SKM-1 (cell line): ENCODE data around the gene SYT2.
"Not testable (repeated sequence)": the region's sequence is repeated elsewhere in the genome, so short reads cannot be mapped to it uniquely, and the experiment has no call there.

Experiments used
- DNase-seq: peaks from one replicate; lab custom pipeline; 2025; ENCODE audit not compliant: unreplicated experiment; lab: John Stamatoyannopoulos, UW

SYT2 gene

GRCh38 chr1:202578001-202578504 lies 132.2 kb downstream of the SYT2 start:
- no peak for DNase-seq

- no peak for DNase-seq
Observed at GRCh38 chr1:202577381-202577780, 132.9 kb downstream of the SYT2 start.

GRCh38 chr1:202576816-202577215 lies 133.4 kb downstream of the SYT2 start:
- DNase-seq: no peak

- no peak for DNase-seq
Observed at GRCh38 chr1:202575918-202576653, 134.2 kb downstream of the SYT2 start.

GRCh38 chr1:202572867-202573266 lies 137.4 kb downstream of the SYT2 start:
- no peak for DNase-seq

GRCh38 chr1:202571719-202572339 lies 138.4 kb downstream of the SYT2 start:
- peak; percentile 40 for DNase-seq

GRCh38 chr1:202569393-202570322 lies 140.6 kb downstream of the SYT2 start:
- DNase-seq: no peak

GRCh38 chr1:202568826-202569225 lies 141.4 kb downstream of the SYT2 start:
- DNase-seq: no peak

- DNase-seq: no peak
Observed at GRCh38 chr1:202568410-202568809, 141.8 kb downstream of the SYT2 start.

- no peak for DNase-seq
Observed at GRCh38 chr1:202567738-202568137, 142.5 kb downstream of the SYT2 start.

GRCh38 chr1:202565890-202566602 lies 144.2 kb downstream of the SYT2 start:
- DNase-seq: no peak

- DNase-seq: no peak
Observed at GRCh38 chr1:202564958-202565495, 145.2 kb downstream of the SYT2 start.

- no peak for DNase-seq
Observed at GRCh38 chr1:202563818-202564217, 146.4 kb downstream of the SYT2 start.

- no peak for DNase-seq
Observed at GRCh38 chr1:202562444-202563060, 147.7 kb downstream of the SYT2 start.

GRCh38 chr1:202561726-202562443 lies 148.4 kb downstream of the SYT2 start:
- DNase-seq: no peak

GRCh38 chr1:202561240-202561639 lies 149.0 kb downstream of the SYT2 start:
- DNase-seq: no peak

GRCh38 chr1:202557662-202558061 lies 152.6 kb downstream of the SYT2 start:
- DNase-seq: not testable (repeated sequence)

- DNase-seq: not testable (repeated sequence)
Observed at GRCh38 chr1:202556037-202556436, 154.2 kb downstream of the SYT2 start.

GRCh38 chr1:202554619-202555018 lies 155.6 kb downstream of the SYT2 start:
- not testable (repeated sequence) for DNase-seq
